GM18502 (cell line): ENCODE data around the gene SEMA4G.
"Not testable (repeated sequence)": the region's sequence is repeated elsewhere in the genome, so short reads cannot be mapped to it uniquely, and the experiment has no call there.

Source experiments
- ATAC-seq: cut with Tn5 transposase; IDR thresholded peaks from one replicate; pipeline ENCODE4 v1.9.1; 2021; ENCODE audit warnings: mild to moderate bottlenecking; ENCODE audit not compliant: unreplicated experiment, poor library complexity

The SEMA4G gene

DNA sequence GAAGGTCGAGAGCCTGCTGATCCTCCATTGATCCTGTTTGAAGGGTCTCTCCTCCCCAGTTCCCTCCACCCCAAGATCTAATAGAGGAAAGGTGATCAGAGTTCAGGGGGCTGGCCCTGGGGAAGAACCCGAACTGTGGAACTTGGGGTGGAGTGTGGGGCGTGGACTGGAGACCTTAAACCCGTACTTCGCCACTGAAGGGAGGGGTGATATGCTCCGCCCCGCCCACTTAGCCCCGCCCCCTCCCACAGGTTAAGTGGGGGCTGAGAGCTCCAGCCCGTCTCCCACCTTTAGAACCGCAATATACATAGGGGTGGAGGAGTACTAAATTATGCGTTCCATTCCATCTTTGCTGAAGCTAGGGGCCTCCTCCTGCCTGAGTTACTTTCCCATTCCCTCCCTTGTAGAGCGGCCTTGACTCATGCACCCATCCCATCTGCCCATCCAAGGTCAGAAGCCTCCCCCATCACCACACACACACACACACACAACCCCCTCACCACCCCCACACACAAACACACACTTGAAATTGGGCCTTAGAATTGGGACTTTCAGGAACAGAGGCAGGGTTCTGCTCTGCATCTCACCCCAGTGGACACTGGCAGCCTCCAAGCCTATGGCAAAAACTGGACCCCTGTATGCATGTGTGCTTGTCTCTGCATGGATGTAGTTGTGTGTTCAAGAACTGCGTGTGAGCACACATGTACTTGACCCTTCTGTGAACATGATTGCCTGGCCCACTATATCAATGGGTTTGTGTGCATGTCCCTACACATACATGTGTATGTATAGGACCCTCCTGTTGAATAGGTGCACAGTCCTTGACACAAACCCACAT, 991 bp downstream of the SEMA4G start:
- no peak for ATAC-seq

DNA sequence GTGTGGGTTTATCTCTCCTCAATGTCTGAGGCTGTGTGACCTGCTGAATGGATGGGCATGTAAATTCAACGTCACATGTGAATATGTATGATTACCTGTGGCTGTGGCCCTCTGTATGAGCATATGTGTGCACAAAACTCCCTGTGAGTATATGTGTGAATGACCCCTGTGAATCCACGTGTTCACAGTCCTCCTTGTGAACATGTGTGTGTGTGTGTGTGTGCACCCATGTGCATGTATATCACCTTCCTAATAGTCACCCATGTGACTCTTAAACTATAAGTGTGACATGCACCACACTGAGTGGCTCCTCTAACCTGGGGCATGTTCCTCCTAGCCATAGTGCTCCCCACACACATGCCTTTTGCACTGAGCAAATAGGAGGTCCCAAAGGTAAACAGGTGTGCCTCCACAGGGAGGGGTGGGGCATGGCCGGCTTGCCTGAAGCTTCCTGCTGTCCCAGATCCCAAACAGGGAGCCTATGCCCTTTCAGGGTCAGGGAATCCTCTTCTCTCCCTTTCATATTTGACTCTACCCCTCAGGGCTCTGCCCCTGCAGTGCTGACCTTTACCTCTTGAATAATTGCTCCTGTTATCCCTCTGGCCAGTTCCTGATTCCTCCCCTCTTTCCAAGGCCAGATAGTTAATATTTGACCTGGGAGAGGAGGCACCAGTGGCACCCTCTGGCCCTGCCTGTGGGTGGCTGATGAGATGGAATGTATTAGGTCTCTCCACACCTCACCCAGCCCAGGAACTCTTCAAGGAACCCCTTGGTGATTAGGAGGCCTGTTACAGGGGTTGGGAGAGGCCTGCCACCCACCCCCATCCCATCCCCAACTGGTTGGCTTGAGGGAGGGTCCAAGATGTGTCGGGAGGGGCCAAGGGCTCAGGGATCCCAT, 1.9 kb downstream of the SEMA4G start:
- no peak for ATAC-seq

DNA sequence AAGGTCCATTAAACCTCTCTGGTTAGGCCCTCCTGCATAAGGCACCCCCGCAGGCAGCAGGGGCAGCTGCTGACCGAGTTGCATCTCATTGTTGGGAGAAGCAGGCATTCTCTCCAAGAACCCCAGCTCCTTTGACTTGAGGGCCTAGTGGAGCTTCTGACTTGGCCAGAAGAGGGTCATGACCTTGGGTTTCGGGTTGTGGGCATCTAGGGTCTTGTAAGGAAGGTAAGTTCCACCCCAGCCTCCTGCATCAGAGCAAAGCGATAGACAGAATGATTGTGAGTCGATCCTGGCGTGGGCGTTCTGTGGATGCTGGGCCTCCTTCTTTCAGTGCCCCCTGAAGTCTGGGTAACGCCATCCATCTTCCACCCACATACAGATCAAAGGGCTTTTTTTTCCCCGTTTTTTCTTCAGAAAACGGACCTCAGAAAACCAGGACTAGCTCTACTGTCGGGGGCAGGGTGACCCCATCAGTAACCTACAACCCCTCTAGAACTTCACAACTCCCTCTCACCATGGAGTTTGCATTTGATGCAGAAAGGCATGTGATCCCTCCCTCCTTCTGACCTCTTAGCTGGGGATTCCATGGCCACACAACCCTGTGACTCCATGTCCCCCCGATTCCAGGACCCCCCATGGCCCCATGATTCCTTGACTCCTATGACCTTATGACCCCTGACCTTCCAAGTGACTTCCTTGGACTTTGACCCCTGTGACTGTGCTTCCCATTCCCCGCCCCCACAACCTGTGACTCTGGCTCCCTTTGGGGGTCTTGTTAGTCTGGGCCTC, 3.0 kb downstream of the SEMA4G start:
- ATAC-seq, result no peak

DNA sequence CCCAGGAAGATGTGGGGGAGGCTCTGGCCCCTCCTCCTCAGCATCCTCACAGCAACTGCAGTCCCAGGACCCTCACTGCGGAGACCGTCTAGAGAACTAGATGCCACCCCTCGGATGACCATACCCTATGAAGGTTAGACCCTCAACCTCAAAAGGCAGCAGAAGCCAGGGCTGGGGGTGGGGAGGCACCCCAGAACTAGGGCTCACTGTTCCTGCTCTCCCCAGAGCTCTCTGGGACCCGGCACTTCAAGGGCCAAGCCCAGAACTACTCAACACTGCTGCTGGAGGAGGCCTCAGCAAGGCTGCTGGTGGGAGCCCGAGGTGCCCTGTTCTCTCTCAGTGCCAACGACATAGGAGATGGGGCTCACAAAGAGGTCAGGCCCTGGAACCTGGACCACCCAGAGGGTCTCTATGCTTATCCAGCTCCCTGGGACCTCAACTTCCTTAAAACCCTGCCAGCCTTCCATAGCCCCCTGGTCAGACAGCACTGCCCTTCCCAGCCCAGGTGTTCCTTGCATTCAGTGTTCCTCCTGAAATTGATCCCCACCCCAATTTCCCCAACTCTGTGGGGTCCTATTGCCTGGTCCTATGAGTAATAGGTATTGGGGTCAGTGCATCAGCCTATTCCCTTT, 3.7 kb downstream of the SEMA4G start:
- ATAC-seq, result no peak

DNA sequence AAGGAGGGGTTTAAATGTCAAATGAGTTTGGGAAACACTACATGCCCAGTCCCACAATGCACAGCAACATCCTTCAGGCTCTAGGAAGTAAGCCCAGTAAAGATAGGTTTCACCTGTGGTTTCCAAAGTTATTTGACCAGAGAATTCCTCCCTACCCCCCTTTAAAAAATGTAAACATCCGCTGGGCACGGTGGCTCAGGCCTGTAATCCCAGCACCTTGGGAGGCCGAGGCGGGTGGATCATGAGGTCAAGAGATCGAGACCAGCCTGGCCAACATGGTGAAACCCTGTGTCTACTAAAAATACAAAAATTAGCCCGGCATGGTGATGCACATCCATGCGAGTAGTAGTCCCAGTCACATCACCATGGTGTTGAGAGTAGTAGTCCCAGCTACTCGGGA, 6.1 kb downstream of the SEMA4G start:
- not testable (repeated sequence) for ATAC-seq

DNA sequence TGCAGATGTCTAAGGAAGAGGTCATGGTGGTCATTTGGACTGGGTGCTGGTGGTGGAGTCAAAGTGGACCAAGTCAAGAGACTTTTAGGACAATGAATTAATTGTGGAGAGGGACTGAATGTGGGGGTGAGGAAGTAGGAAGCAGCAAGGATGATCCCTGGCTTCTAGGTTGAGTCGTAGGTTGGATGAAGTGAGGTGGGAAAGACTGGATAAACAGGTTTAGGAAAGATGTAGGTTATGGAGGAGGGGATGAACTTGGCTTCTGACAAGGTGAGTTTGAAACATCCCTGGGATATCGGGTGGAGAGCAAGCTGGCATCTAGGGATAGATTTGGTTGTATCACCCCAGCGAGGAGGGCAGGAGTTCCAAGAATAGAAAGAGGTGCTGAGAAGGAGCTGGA, 7.6 kb downstream of the SEMA4G start:
- no peak for ATAC-seq

DNA sequence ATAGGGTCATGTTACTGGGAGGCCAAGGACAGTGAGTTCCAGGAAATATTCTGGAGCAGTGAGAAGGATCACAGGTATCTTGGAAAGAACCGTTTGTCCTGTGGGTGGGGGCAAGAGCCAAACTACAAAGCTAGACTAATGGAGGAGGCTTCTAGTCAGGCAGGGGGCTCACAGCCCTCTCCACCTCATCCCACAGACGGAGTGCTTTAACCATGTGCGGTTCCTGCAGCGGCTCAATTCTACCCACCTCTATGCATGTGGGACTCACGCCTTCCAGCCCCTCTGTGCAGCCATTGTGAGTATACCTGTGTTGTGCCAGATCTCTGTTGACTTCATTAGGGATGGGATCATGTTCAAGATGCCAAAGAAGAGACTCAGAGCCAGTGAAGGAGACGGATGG, 8.1 kb downstream of the SEMA4G start:
- ATAC-seq, result no peak

DNA sequence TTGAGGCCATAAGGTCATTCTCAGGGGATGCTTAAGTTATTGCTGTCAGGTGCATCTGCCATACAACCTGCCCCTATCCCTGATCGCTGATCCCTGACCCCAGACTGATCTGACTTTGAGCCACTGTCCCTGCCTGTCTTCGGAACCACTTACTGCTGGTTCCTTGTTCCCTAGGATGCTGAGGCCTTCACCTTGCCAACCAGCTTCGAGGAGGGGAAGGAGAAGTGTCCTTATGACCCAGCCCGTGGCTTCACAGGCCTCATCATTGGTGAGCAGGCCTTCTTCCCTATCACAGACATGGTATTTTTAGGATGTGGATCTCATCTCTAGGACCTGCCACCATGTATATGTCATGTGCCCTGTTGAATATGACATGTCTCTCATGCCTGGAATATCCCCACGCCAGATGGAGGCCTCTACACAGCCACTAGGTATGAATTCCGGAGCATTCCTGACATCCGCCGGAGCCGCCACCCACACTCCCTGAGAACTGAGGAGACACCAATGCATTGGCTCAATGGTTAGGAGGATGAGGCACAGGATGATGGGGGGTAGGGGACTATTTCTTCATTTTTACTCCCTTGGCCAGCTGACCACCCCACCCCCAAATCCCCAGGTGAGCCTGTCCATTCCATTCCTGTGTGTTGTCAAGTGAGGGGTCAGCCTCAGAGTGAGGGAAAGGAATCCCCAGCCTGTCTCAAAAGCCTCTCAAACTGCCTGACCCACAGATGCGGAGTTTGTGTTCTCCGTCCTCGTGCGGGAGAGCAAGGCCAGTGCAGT, 9.0 kb downstream of the SEMA4G start:
- ATAC-seq, result no peak

DNA sequence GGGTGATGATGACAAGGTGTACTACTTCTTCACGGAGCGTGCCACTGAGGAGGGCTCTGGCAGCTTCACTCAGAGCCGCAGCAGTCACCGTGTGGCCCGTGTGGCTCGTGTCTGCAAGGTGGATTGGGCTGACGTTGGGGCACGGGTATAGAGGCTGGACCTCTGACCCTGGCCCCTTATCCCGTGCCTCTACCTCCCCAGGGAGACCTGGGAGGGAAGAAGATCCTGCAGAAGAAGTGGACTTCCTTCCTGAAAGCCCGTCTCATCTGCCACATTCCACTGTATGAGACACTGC, 9.5 kb downstream of the SEMA4G start:
- ATAC-seq, result no peak

DNA sequence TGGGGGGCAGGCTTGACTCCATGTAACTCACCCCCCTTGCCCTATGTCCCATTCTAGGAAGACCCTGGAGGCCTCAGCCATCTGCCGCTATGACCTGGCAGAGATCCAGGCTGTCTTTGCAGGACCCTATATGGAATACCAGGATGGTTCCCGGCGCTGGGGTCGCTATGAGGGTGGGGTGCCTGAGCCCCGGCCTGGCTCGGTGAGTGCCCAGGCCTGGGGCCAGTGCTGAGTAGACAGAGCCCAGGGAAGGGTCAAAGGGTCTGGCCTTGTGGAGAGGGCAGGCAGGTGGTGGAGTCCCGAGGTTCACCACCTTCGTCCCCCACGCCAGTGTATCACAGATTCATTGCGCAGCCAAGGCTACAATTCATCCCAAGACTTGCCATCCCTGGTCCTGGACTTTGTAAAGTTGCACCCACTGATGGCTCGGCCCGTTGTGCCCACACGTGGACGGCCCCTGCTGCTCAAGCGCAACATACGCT, 10.5 kb downstream of the SEMA4G start:
- ATAC-seq, result no peak

DNA sequence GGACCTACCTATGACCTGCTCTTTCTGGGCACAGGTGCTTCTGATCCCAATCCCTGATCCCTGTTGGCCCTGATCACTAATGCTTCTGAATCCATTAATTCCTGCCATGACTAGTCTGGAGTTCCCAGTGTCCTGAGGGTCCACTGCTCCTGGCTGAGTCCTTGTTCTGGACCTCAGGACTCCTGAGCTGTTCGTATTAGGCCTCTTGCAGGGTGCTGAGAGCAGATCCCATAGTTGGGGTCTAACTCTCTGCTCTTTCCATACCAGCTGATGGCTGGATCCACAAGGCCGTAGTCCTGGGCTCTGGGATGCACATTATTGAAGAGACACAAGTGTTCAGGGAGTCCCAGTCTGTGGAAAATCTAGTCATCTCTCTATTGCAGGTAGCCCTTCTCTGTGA, 11.0 kb downstream of the SEMA4G start:
- no peak for ATAC-seq

DNA sequence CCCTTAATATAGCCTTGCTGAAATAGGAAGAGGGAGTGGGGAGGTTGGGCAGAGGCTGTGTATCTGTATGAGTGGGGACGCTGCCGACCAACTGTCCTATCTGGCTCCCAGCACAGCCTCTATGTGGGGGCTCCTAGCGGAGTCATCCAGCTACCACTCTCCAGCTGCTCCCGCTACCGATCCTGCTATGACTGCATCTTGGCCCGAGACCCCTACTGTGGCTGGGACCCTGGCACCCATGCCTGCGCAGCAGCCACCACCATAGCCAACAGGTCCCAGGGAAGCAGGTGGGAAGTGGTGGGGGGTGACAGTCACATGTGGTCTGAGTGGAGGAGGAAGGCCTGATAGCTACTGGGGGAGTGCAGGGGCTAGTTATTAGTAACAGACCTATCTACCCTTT, 11.4 kb downstream of the SEMA4G start:
- no peak for ATAC-seq

DNA sequence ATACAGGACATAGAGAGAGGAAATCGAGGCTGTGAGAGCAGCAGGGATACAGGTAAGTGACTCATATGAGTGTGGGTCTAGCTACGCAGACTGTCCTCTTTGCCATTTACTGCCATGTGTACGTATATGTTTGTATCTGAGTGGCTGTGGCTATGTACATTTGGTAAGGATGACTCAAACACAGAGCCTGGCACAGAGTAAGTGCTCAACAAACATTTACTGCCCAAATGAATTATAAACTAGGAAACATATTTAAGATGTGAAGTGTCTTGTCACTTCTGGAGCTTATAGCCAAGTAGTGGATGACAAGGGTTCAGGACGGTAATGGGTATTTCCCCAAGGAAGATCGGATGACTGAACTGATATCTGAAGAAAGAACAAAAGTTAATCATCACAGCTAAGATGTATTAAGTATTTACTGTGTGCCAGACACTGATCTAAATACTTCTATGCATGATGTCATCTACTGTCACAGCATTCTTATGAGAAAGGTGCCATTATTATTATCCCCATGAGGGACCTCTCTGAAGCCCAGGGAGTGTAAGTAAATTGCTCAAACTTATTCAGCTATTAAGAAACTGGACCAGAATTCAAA, 12.0 kb downstream of the SEMA4G start:
- ATAC-seq, result no peak

DNA sequence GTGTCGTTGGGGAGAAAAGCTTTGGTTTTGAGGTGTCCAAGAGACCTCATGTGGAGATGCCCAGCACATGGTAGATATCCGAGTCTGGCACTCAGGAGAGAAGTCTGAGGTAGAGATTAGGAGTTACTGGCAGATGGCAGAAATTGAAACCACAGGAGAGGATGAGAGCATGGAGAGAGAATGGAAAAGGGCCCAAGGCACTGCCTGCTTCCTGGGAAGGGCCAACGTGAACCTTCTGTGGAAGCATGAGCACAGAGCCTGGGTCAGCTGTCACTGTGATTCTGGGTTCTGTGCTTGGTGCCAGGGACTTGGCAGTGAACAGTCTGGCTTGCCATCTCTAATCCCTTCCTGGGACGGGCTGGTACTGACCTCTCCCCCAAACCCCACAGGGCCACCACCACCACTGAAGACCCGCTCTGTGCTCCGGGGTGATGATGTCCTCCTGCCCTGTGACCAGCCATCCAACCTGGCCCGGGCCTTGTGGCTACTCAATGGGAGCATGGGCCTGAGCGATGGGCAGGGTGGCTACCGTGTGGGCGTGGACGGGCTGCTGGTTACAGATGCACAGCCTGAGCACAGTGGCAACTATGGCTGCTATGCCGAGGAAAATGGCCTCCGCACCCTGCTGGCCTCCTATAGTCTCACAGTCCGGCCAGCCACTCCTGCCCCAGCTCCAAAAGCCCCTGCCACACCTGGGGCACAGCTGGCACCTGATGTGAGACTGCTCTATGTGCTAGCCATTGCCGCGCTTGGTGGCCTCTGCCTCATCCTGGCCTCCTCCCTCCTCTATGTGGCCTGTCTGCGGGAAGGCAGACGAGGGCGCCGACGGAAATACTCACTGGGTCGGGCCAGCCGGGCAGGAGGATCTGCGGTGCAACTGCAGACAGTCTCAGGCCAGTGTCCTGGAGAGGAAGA, 13.9 kb downstream of the SEMA4G start:
- no peak for ATAC-seq

DNA sequence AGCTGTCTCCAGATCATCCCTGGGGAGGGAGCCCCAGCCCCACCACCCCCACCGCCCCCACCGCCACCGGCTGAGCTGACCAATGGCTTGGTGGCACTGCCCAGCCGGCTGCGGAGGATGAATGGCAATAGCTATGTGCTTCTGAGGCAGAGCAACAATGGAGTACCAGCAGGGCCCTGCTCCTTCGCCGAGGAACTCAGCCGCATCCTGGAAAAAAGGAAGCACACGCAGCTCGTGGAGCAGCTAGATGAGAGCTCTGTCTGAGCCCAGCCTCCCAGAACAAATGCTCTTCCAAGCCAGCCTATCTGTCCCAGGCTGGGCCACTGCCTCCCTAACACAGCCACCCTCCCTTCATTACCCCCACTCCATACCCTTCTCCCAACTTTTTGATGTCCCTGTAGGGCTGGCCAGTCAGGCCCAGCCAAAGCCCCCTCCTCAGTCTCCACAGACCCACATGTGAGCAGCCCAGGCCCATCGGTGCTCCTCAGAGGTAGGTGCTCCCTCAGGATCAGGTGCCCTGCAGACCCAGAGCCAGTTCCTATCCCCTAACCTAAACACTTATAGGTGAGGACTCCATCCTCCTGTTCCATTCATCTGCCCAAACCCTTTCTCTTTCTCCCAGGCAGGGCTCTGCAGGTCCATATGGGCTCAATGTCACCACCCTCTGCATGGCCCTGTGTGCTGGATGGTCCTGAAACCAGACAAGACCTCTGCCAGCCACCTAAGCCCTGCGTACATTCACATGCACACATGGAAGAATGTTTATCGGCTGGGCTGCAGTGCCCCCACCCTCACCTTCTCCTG, 14.8 kb downstream of the SEMA4G start:
- no peak for ATAC-seq

DNA sequence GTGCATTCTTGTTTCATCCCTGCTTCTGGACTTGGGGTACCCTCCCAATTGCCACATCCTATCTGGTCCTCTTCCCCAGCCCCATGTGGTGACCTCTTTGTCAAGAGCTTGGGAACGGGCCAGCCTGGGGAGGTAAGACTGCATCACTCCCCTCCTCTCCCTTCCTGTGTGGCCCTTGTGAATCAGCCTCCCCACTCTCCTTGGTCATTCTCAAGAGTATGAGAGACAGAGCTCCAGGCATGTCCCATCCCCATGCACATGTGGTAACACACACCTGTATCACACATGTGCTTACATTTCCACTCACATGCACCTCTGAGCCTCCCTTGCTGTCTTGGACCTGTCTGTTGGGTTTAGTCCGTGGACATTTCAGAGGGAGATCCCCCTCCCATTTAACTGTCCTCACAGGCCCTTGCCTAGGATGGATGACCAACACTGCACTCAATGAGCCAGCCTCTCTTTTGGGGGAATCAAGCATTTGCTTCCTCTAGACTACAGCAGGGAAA, 15.4 kb downstream of the SEMA4G start:
- ATAC-seq, result no peak

DNA sequence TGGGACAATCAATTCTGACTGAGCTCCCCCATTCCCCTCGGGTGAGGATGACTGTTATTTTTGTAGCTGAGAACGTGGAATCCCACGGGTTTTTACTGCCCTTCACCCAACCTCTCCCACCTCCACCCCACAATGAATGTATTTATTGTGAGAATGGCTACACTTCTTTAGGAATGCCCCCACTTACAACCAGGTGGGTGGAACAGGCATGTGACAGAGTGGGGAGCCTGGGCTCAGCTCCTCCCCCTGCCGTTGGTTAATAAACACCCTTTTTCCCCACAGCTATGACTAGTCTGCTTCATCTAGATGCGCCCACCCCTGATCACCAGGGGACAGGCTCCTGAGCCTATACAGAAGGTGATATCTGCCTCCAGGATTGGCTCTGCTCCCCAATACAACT, 16.0 kb downstream of the SEMA4G start:
- no peak for ATAC-seq
